ENCODE measurements around the gene NMD3.

NMD3 gene

GRCh38 chr3:161230621-161231171 lies 9.6 kb downstream of the NMD3 start:
- DNase-seq (ENCODE audit: low read depth in 2 of 2) = no peak

DNA sequence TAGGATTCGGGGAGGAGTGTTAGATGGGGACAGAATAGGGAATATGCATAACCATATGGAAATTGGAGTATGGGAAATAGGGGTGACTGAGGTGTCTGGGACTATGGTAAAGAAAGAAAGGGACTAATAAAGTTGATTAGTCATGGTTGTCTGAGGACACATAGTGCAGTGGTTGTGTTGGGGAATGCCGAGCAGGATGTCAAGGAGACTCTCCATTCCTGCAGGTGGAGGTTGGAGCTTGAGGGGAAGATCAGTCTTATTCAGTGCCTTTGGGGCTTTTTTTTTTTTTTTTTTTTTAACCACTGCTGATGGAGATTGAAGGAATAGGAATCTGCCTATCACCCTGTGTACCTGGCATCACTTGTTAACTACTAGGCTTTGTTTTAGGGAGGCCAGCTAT lies 10.8 kb downstream of the NMD3 start:
- DNase-seq (ENCODE audit: low read depth in 2 of 2) = no peak

- DNase-seq (ENCODE audit: low read depth in 2 of 2) = no peak
These were observed 12.4 kb downstream of the NMD3 start for GRCh38 chr3:161233557-161233956.

DNA sequence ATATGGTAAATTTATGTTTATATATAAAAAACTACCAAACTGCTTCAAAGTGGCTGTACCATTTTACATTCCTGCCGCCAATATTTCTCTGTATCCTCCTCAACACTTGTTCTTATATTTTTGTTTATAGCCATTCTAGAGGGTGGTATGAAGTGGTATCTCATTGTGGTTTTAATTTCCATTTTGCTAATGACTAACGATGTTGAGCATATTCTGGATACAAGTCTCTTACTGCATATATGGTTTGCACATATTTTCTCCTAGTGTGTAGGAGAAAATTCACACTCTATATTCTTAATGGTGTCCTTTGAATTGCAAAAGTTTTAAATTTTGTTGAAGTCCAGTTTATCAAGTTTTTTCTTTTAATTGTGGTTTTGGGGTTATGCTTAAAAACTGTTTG lies 15.1 kb downstream of the NMD3 start:
- DNase-seq (ENCODE audit: low read depth in 2 of 2) = no peak

DNA sequence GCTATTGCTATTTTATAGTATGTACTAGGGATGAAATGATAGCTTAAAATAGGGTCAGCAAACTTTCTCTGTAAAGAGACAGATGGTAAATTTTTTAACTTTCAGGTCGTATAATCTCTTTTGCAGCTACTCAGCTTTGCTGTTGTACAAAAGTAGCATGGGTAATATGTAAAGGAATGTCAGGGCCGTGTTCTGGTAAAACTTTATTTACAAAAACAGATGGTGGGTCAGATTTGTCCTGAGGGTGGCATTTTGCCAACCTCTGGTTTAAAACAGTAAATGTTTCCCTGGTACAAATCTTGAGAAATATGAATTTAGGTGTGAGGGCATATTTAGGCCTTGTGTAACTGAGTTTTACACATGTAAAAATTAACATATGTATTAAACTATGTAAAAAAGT lies 18.6 kb downstream of the NMD3 start:
- no peak for DNase-seq (ENCODE audit: low read depth in 2 of 2)

DNA sequence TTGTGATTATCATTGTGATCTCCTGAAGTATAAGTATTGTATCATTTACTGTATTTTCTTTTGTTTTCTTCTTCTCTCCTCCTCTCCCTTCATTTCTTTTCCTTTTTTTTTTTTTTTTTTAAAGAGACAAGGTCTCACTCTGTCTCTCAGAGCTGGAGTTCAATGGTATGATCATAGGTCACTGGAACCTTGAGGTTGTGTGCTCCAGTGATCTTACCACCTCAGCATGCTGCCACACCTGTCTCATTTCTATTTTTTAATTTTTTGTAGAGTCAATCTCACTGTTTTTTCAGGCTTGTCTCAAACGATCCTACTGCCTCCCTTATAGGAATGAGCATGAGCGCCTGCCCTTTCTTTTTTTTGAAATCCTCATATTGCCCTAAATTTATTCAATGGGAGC lies 23.4 kb downstream of the NMD3 start:
- DNase-seq (ENCODE audit: low read depth in 2 of 2) = no peak

DNA sequence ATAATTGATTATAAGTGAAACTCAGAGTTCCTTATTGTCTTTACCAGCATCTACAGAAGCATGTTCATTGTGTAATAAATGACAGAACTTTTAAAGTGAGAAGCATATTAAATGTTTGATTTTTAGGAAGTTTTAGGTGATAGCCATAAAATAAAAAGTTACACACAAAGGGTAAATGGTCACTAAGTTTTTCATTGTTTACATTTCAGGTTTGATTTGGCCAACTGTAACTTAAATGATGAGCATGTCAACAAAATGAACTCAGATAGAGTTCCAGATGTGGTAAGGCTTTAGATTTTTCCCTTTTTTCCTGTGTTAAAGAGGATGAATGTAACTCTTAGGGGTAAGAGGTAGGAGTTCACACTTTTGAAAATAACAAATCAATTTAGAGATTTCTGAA lies 25.9 kb downstream of the NMD3 start:
- no peak for DNase-seq (ENCODE audit: low read depth in 2 of 2)

- DNase-seq (ENCODE audit: low read depth in 2 of 2) = no peak
These were observed 29.0 kb downstream of the NMD3 start for GRCh38 chr3:161250116-161250515.

GRCh38 chr3:161251716-161252115 lies 30.6 kb downstream of the NMD3 start:
- DNase-seq (ENCODE audit: low read depth in 2 of 2) = no peak

- no peak for DNase-seq (ENCODE audit: low read depth in 2 of 2)
These were observed 31.0 kb downstream of the NMD3 start for GRCh38 chr3:161252143-161252542.

DNA sequence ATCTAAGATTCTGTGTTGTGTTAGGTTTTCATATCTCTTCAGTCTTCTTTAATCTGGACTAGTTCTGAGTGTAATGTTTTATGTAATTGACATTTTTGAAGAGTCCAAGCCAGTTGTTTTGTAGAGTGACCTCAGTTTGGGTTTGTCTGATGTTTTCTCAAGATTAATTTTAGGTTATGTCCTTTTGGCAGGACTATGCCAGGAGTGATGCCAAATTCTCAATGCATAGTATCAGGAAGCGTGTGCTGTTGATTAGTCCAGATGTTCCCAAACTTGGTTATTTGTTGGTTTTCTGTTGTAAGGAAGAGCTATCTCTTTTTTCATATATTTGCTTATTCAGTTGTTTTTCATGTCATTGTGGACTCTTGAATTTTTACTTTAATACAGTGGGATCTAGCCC lies 32.6 kb downstream of the NMD3 start:
- no peak for DNase-seq (ENCODE audit: low read depth in 2 of 2)

- no peak for DNase-seq (ENCODE audit: low read depth in 2 of 2)
These were observed 33.8 kb downstream of the NMD3 start for GRCh38 chr3:161254861-161255260.

- DNase-seq (ENCODE audit: low read depth in 2 of 2) = no peak
These were observed 41.9 kb downstream of the NMD3 start for GRCh38 chr3:161263057-161263456.

GRCh38 chr3:161264852-161265251 lies 43.7 kb downstream of the NMD3 start:
- DNase-seq (ENCODE audit: low read depth in 2 of 2) = no peak

- DNase-seq (ENCODE audit: low read depth in 2 of 2) = no peak
These were observed 44.9 kb downstream of the NMD3 start for GRCh38 chr3:161265916-161266571.

DNA sequence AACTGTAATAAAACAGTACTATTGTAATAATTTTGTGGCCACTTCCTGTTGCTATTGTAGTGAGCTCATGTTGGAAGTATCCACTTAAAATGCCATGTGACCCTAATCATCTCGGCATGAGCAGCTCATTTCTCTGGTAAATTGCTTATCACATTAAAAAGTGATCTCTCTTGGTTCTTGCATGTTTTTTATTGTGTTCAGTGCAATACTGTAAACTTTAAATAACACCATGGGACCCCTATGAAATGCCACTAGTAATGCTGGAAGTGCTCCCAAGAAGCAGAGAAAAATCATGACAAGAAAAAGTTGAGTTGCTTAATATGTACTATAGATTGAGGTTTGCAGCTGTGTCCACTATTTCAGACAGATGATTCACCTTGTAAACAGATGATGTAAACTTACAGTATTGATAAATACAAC lies 45.6 kb downstream of the NMD3 start:
- no peak for DNase-seq (ENCODE audit: low read depth in 2 of 2)

- no peak for DNase-seq (ENCODE audit: low read depth in 2 of 2)
These were observed 46.5 kb downstream of the NMD3 start for GRCh38 chr3:161267646-161268045.

DNA sequence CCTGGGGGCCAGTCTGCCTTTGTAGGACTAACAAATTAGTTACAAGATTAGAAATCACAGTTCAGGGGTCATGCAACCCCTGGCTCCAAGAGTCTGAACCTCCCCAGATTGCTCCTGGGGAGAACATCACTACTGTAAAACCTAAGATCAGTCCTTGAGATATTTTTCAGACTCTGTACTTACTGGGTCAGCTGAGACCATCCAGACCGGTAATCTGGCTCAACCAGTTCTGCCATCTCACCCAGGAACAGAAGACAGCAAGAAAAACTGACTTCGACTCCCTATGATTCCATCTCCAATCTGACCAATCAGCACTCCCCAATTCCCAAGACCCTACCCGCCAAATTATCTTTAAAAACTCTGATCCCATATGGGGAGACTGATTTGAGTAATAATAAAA lies 47.5 kb downstream of the NMD3 start:
- DNase-seq (ENCODE audit: low read depth in 2 of 2) = no peak

GRCh38 chr3:161270991-161271390 lies 49.9 kb downstream of the NMD3 start:
- DNase-seq (ENCODE audit: low read depth in 2 of 2) = no peak

DNA sequence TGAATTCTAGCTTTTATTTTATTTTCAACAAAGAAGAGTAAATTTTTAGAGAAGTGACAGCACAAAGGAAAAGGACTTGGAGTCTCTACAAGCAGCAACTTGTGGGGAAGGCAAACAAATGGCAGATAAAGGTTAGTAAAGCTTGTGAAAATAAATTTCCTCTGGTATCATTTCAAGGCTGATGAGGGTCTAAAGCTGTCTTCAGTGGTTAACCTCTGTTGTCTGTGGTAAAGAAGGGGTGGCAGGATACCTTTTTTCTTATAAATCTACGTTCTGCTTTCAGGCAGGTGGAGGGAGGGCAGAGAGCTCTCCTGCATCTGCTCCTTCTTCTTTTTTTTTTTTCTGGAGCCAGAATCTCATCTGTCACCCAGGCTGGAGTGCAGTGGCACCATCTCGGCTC lies 50.5 kb downstream of the NMD3 start:
- no peak for DNase-seq (ENCODE audit: low read depth in 2 of 2)

DNA sequence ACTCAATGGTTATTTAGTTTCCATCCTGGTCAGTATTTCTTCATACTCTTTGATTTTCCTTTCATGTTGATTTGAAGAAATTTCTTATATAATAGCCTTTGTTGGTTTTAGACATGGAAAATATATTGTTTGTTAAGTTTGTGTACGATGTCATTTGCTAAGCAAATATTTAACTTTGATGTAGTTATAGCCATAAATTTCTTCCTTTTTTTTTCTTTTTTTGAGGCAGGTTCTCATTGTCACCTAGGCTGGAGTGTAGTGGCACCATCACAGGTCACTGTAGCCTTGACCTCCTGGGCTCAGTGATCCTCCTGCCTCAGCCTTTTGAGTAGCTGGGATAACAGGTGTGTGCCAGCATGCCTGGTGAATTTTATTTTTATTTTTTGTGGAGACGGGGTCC lies 51.4 kb downstream of the NMD3 start:
- DNase-seq (ENCODE audit: low read depth in 2 of 2) = no peak

DNA sequence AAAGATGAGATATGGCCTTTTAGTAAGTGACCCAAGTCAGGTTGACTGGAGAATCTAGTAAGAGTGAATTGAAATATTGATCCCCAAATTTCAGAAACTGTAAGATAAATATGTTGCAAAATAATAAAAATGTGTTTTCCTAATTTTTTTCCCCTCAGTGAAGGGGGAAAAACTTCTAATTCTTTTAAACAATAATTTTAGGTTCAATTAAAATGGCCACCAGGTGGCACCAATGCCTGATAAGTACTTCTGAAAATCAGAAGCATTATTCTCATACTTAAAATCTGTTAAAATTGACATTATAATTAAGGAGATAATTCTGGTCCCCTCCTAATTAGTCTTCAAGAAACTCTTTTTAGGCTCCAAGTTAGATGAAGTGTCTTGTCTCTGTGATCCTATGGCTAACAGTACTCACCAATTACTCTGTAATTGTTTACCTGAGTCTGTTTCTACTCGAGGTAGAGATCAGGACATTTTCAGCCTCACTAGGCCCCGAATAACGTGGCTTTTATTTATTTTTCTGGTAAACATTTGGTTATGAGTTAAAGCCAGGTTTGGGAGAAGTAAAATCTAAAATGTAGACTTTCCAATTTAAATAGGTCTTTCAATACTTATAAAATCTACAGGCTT lies 52.6 kb downstream of the NMD3 start:
- DNase-seq (ENCODE audit: low read depth in 2 of 2) = no peak

GRCh38 chr3:161274691-161275298 lies 53.7 kb downstream of the NMD3 start:
- no peak for DNase-seq (ENCODE audit: low read depth in 2 of 2)

Measured in stimulated activated CD4-positive, alpha-beta T cell treated with anti-CD3 and anti-CD28 coated beads, Interleukin-1b, Interleukin-23, amount 100 ng/mL, for 1 hour (primary cell).